ENCODE measurements around the gene SH3TC1.
A peak's percentile ranks its signal among the peaks of the same experiment; 100 is the strongest.

The SH3TC1 gene

DNA sequence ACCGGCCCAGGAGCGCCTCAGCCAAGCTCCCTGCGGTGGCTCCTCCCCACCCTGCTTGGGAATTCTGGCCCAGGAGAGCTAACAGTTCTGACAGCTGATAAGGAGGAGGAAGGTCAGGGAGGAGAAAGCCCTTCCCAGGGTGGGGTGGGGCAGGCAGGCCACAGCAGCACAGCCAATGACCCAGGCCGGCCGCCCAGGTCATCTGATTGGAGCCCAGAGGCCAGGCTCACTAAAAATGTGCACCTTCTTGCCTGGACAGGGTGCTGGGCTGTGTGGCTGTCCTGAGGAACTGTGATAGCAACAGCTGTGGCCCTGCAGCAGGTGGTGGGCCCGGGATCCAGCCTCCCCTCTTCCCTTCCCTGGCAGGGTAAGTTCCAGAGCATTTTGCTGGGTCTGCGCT, 17.2 kb upstream of the SH3TC1 start:
- no peak for DNase-seq

- no peak for DNase-seq
Measured at GRCh38 chr4:8182294-8182693, 16.8 kb upstream of the SH3TC1 start.

DNA sequence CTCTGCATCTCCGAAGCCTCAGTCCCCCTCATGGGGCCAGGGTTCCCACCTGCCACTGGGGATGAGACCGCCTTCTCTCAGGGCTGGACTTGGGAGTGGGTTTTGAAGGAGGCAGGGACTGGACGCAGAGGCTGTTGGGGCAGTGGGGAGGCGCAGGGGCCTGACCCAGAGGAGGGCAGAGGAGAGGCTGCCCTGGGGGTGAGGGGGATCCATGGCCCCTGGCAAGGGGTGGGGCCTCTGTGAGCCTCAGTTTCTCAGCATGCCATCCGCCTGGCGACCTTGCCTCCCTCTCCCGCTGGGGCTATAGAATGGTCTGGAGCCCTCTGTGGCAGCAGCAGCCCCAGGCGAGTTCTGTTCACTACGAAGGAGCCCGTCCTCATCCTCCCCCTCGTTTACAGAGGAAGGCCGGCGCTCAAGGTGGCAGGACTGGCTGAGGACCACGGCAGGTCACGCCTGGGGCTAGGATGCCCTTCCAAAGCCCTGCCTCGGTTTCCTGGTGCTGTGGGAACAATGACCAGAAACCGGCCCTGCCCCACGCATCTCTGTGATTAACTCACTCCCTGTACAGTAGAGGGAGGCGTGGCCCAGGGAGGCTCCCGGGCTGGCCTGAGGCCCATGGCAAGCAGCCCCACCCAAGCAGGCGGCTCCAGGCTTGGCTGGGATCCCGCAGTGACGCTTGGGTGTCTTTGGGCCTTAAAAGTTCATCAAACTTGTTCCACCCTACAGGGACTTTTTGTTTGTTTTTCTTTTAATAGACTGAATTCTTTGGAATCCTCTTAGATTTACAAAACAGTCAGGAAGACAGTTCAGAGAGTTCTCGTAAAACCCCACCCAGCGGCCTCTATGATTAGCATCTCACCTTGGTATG, 16.0 kb upstream of the SH3TC1 start:
- DNase-seq, result peak; percentile 92

GRCh38 chr4:8184061-8184460, 15.0 kb upstream of the SH3TC1 start:
- no peak for DNase-seq

GRCh38 chr4:8185295-8185694, 13.8 kb upstream of the SH3TC1 start:
- DNase-seq, result peak; percentile 77

DNA sequence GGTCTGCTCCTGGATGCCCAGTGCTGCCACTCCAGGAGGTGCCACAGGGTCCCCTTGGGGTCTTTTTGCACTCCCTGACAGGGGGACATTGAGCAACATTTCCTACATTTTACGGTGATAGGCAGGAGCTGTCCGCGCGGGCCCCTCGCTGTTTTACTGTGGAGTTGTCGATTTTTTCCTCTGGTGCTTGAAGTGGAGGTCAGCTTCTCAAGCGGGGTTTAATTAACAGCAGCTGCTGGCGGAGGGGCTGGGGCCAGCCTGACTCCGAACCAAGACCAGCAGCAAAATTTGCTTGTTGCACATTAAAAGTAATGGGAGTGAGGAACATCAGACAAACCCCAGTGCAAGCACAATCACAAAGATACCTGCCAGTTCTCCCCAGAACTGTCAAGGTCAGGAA, 13.2 kb upstream of the SH3TC1 start:
- no peak for DNase-seq

GRCh38 chr4:8188085-8188484, 11.0 kb upstream of the SH3TC1 start:
- peak; percentile 28 for DNase-seq

GRCh38 chr4:8188743-8189550, 10.1 kb upstream of the SH3TC1 start:
- DNase-seq, result no peak

- DNase-seq, result no peak
Measured at GRCh38 chr4:8189551-8190466, 9.3 kb upstream of the SH3TC1 start.

DNA sequence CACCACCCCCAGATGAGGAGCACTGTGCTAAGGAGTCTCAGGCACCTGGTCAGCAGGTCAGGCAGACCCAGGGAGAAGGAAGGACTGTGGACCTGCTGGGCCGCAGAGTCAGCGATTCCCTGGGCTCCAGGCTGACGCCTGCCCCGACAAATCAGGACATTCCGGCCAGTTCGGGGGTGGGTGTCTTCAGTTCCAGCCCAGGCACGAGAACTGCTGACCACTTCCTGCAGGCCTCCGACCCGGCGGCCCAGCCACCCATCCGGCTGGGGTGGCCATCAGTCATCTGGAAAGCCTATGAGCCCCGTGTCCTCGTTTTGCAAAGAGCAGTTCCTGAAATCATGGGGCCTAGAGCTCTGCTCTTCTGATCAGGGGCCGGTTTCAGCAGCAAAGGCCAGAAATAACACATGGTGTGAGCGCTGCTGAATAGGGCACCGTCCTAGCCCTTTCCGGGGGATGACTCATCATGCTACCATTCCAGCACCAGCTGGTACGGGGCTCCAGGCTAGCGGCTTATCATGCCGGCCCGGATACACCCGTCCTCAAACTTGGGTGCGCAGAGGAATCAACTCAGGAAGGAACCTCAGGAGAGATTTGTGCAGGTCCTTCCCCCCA, 7.8 kb upstream of the SH3TC1 start:
- peak; percentile 84 for DNase-seq

DNA sequence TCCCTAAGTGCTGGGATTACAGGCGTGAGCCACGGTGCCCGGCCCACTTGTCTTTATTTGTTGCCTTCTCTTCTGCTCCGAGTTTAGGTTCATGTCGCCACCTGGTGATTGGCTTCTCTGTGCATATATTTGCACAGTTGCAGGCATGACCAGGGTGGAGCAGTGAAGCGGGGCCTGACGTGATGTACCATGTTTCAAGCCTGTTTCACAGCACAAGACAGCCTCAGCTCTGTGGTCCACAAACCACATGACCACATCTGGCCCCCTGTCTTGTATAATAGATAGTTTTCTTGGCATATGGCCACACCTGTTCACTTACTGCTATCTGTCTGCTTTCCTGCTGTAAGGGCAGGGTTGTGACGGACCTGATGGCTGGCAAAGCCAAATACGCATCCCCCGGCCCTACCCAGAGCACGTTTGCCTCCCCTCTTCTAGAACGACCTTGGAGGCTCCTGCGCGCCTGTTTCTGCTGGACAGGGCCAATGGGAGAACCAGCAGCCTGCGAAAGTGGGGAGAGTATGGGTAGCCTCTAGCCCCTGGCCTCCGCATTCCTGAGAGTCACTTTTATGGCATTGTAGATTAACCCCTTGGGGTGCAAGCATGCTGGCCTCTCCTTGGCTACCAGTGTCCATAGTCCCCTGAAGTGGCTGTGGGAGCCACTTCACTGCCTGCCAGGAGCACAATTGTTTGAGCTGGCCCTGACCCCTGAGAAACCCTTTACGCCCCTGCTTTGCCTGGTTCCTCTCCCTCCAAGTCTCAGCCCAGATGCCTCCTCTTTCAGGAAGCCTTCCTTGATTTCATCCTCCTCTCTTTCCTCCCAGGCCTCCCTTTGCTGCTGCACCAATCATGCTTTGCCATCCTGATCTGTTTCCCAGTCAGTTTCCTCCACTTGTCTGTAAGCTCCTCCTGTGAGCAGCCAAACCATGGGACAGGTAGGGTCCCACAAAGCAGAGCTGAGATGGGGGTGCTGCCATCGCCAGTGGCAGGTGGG, 6.0 kb upstream of the SH3TC1 start:
- peak; percentile 23 for DNase-seq

GRCh38 chr4:8194306-8195242, 4.5 kb upstream of the SH3TC1 start:
- no peak for DNase-seq

DNA sequence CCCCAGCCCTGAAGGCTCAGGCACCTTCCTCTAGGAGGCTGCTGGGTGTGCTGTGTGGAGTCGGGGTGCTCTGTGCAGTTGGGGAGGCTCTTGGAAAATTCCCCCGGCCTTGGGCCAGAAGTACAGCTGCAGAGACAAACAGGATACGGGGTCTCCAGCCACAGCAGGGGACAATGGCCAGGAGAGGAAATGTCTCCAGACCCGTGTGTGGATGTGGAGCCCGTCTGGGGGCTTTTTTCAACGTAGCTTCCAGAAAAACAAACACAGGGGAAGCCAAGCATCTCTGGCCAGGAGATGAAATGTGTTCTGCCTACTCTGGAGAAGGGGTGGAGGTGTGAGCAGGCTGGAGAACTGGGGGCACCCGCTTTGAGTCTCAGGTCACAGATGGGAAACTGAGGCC, 3.7 kb upstream of the SH3TC1 start:
- DNase-seq, result no peak

GRCh38 chr4:8195841-8196458, 3.1 kb upstream of the SH3TC1 start:
- DNase-seq, result no peak

- no peak for DNase-seq
Measured at GRCh38 chr4:8197521-8197920, 1.6 kb upstream of the SH3TC1 start.

GRCh38 chr4:8198206-8198905, 734 bp upstream of the SH3TC1 start:
- no peak for DNase-seq

DNA sequence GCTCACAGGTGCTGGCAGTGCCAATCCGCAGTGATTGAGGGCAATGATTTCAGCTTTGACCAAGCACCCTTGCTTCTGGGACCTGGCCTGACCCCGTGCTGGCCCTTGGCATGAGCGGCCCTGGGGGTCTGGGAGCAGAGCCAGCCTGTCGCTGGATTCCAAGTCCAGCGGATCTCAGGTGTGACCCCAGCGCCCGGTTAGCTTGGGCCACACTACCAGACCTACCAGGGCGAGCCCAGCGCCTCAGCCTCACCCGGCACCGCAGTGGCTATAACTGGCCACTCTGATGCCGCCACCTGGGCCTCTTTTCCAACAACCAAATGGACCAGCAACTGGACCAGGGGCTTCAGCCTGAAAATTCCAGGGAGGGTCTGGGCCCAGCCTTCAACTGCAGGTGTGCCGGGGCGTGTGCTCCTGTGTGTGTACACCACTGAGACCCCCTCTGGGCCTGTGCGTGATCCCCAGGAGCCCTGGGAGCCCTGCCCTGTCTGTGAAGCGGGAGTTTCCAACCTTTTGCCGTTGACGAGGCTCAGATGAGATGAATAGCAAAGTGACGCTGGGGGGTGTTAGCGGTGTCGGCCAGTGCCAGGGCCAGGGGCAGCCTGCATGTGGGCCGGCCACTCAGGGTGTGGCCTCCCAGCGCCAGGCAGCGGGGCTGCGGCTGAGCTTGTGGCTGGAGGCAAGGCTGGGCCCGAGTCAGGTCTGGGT, 658 bp downstream of the SH3TC1 start:
- no peak for DNase-seq

GRCh38 chr4:8200302-8200975, 1.3 kb downstream of the SH3TC1 start:
- DNase-seq, result peak; percentile 18
